Hepatocyte (in vitro differentiated cells): ENCODE data around the gene SH2D3C. TPM values are rescaled to one million over a fixed set of nuclear protein-coding genes. Genes with fewer than 3 reads are reported as not detected.

Experiments used
- DNase-seq: peaks from one replicate; pipeline ENCODE4 v3.0.0-alpha.2; 2016; ENCODE audit warnings: low spot score
- H2AFZ ChIP-seq: fragments of 200-600 bp; sonication (generic); 2 replicates; pipeline ENCODE4 v1.6.0; 2016; ENCODE audit warnings: antibody characterized with exemption, mild to moderate bottlenecking
- H3K27ac ChIP-seq: fragments of 200-600 bp; sonication (generic); 2 replicates; pipeline ENCODE4 v1.5.1; 2016; ENCODE audit warnings: mild to moderate bottlenecking
- H3K27me3 ChIP-seq: fragments of 200-600 bp; sonication (generic); 2 replicates; pipeline ENCODE4 v1.6.1; 2016
- H3K36me3 ChIP-seq: fragments of 200-600 bp; sonication (generic); replicated peaks from 2 replicates; pipeline ENCODE4 v1.5.1; 2016; ENCODE audit warnings: low read depth; ENCODE audit not compliant: insufficient read depth
- H3K4me1 ChIP-seq: fragments of 200-600 bp; sonication (generic); 2 replicates; pipeline ENCODE4 v1.5.1; 2016; ENCODE audit warnings: mild to moderate bottlenecking, moderate library complexity; ENCODE audit not compliant: insufficient read depth
- H3K4me2 ChIP-seq: fragments of 200-600 bp; sonication (generic); 2 replicates; pipeline ENCODE4 v1.6.0; 2016
- H3K4me3 ChIP-seq: fragments of 200-600 bp; sonication (generic); 2 replicates; pipeline ENCODE4 v1.5.1; 2016; ENCODE audit warnings: mild to moderate bottlenecking
- H3K79me2 ChIP-seq: fragments of 200-600 bp; sonication (generic); 2 replicates; pipeline ENCODE4 v1.6.0; 2017; ENCODE audit warnings: mild to moderate bottlenecking
- H3K9me2 ChIP-seq: fragments of 200-600 bp; sonication (generic); replicated peaks from 2 replicates; pipeline ENCODE4 v1.6.0; 2017; ENCODE audit warnings: mild to moderate bottlenecking; ENCODE audit not compliant: insufficient read depth
- H3K9me3 ChIP-seq: fragments of 200-600 bp; sonication (generic); 2 replicates; pipeline ENCODE4 v1.5.1; 2016; ENCODE audit warnings: low read depth, mild to moderate bottlenecking
- H4K20me1 ChIP-seq: fragments of 200-600 bp; sonication (generic); 2 replicates; pipeline ENCODE4 v1.6.0; 2016; ENCODE audit warnings: mild to moderate bottlenecking; ENCODE audit not compliant: insufficient read depth, poor library complexity, severe bottlenecking
- EZH2 ChIP-seq: fragments of 200-600 bp; sonication (generic); IDR thresholded peaks from 2 replicates; pipeline ENCODE4 v1.6.1; 2016; ENCODE audit warnings: antibody characterized with exemption, mild to moderate bottlenecking, borderline replicate concordance
- EZH2phosphoT487 ChIP-seq: fragments of 200-600 bp; sonication (generic); IDR thresholded peaks from one replicate; pipeline ENCODE4 v1.6.1; 2018; ENCODE audit warnings: antibody characterized with exemption, mild to moderate bottlenecking, low read depth, moderate library complexity; ENCODE audit not compliant: unreplicated experiment, severe bottlenecking
- WGBS: methylation state at CpG from one replicate; pipeline ENCODE4 v1.1.6; 2016; ENCODE audit warnings: low lambda C conversion rate; ENCODE audit errors: missing lambda C conversion rate; 5-methylcytosine and 5-hydroxymethylcytosine counted together
- microRNA-seq: library from miRNA; unstranded; fragments of <30 nt; microRNA quantifications from one replicate; pipeline ENCODE4, GENCODE V29; 2017
- polyA plus RNA-seq: library from polyadenylated mRNA; unstranded; fragments of >200 nt; fragmentation: Nextera tagmentation; extraction: Ambion mirVana; gene quantifications from 2 replicates; pipeline ENCODE4 v1.2.1, GENCODE V29; 2016
- total RNA-seq: library from RNA; depleted of rRNA; stranded (reverse); fragments of >200 nt; gene quantifications from 2 replicates; pipeline ENCODE4 v1.2.3, GENCODE V29; 2014
- TF ChIP-seq, protein P1 (sequence below): fragments of 200-600 bp; sonication (generic); IDR thresholded peaks from 2 replicates; pipeline ENCODE4 v1.5.1; 2016; ENCODE audit warnings: antibody characterized with exemption, mild to moderate bottlenecking; ENCODE audit not compliant: poor library complexity

Gene SH2D3C
- total and polyA plus RNA-seq, 2 experiments from 2014 or later, result 0.23 to 0.89 TPM

DNA sequence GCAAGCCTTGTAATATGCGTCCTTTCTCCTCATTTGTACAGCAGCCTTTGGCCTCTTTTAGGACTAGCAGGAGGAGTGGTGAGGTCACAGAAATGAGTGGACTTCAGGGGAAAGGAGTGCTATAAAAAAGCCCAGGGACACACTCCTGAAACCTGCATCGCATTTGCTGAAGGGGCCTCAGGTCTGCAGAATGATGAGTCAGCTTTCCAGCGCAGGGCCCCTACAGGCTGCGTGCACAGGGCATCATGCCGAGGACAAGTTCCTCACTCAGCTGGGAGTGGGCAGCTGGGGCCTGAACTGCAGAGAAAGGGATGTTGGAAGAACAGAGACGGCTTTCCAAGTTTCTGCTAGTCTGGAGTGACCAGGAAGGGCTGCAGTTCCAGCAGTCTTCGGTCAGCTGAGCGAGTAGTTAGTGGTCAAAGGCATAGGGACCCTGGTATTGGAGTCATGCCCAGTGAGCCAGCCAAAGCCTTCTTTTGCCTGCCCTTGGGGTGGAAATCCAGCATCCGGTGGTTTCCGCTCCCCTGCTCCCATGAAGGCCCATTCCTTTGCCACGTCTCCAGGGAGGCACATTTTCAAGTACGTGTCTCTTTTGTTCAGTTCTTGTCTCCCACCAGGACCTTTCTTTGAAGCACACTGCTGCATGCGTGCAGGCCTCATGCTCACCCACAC is 89.0 kb downstream of the SH2D3C start:
- no peaks in the 10 kb centered on the region for H4K20me1 ChIP-seq
- H3K36me3 ChIP-seq, result no peaks in the 10 kb centered on the region
- no peak overlapping the region for H3K4me2 ChIP-seq
- no peaks in the 10 kb centered on the region for H3K9me3 ChIP-seq
- no peaks in the 10 kb centered on the region for H3K79me2 ChIP-seq
- no peak overlapping the region for H3K4me3 ChIP-seq
- H3K27ac ChIP-seq, result no peak overlapping the region
- TF ChIP-seq, protein P1, sequence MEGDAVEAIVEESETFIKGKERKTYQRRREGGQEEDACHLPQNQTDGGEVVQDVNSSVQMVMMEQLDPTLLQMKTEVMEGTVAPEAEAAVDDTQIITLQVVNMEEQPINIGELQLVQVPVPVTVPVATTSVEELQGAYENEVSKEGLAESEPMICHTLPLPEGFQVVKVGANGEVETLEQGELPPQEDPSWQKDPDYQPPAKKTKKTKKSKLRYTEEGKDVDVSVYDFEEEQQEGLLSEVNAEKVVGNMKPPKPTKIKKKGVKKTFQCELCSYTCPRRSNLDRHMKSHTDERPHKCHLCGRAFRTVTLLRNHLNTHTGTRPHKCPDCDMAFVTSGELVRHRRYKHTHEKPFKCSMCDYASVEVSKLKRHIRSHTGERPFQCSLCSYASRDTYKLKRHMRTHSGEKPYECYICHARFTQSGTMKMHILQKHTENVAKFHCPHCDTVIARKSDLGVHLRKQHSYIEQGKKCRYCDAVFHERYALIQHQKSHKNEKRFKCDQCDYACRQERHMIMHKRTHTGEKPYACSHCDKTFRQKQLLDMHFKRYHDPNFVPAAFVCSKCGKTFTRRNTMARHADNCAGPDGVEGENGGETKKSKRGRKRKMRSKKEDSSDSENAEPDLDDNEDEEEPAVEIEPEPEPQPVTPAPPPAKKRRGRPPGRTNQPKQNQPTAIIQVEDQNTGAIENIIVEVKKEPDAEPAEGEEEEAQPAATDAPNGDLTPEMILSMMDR, result no peak
- no peak for TF ChIP-seq EZH2phosphoT487
- TF ChIP-seq EZH2, result no peak
- 92% methylated on average over 13 of the region's 13 CpGs for WGBS
- H3K4me1 ChIP-seq, result no peaks in the 10 kb centered on the region
- H2AFZ ChIP-seq, result no peak overlapping the region
- no peaks in the 10 kb centered on the region for H3K9me2 ChIP-seq
- H3K27me3 ChIP-seq, result no peaks in the 10 kb centered on the region
- DNase-seq, result no peak

Small RNA genes lying within 50 kb of the gene (microRNA-seq; reads per million reads assigned to microRNA genes)
- gene MIR2861 (not detected), gene MIR3960 (not detected)

Other genes with a start within 250 kb of the SH2D3C start
- gene STXBP1, start 166.4 kb downstream of the SH2D3C start, total RNA-seq, result 10.7 and 27.6 TPM in 2 replicates
- 18.0 and 22.6 TPM in 2 replicates for gene STXBP1, start 166.4 kb downstream of the SH2D3C start, polyA plus RNA-seq
- gene CFAP157, start 71.7 kb downstream of the SH2D3C start, total RNA-seq, result not detected in 2 replicates
- 0.15 and 0.51 TPM in 2 replicates for gene CFAP157, start 71.7 kb downstream of the SH2D3C start, polyA plus RNA-seq
- 9.8 and 13.5 TPM in 2 replicates for gene PTRH1, start 63.0 kb downstream of the SH2D3C start, total RNA-seq
- gene PTRH1, start 63.0 kb downstream of the SH2D3C start, polyA plus RNA-seq, result 24.5 and 25.9 TPM in 2 replicates
- 0.24 TPM in 1 of 2 replicates, not detected in the other for gene TTC16, start 62.6 kb downstream of the SH2D3C start, total RNA-seq
- gene TTC16, start 62.6 kb downstream of the SH2D3C start, polyA plus RNA-seq, result not detected in 2 replicates
- 16.8 and 17.1 TPM in 2 replicates for gene TOR2A, start 43.4 kb downstream of the SH2D3C start, total RNA-seq
- 21.3 and 28.8 TPM in 2 replicates for gene TOR2A, start 43.4 kb downstream of the SH2D3C start, polyA plus RNA-seq
- gene CDK9, start 7.4 kb upstream of the SH2D3C start, total RNA-seq, result 53.5 and 84.6 TPM in 2 replicates
- gene CDK9, start 7.4 kb upstream of the SH2D3C start, polyA plus RNA-seq, result 91.4 and 92.3 TPM in 2 replicates
- 27.4 and 30.9 TPM in 2 replicates for gene FPGS, start 24.2 kb upstream of the SH2D3C start, total RNA-seq
- 48.5 and 52.2 TPM in 2 replicates for gene FPGS, start 24.2 kb upstream of the SH2D3C start, polyA plus RNA-seq
- gene ENG, start 76.0 kb upstream of the SH2D3C start, total RNA-seq, result 3.2 and 6.8 TPM in 2 replicates
- gene ENG, start 76.0 kb upstream of the SH2D3C start, polyA plus RNA-seq, result 19.4 and 21.2 TPM in 2 replicates
- gene AK1, start 99.0 kb upstream of the SH2D3C start, total RNA-seq, result 28.3 and 39.8 TPM in 2 replicates
- 85.9 and 91.3 TPM in 2 replicates for gene AK1, start 99.0 kb upstream of the SH2D3C start, polyA plus RNA-seq
- 31.8 and 37.3 TPM in 2 replicates for gene ST6GALNAC6, start 120.9 kb upstream of the SH2D3C start, total RNA-seq
- gene ST6GALNAC6, start 120.9 kb upstream of the SH2D3C start, polyA plus RNA-seq, result 47.7 and 61.2 TPM in 2 replicates
- gene ST6GALNAC4, start 138.4 kb upstream of the SH2D3C start, total RNA-seq, result 13.2 and 14.6 TPM in 2 replicates
- gene ST6GALNAC4, start 138.4 kb upstream of the SH2D3C start, polyA plus RNA-seq, result 14.3 and 15.2 TPM in 2 replicates
- 1.6 and 3.7 TPM in 2 replicates for gene PIP5KL1, start 152.1 kb upstream of the SH2D3C start, total RNA-seq
- gene PIP5KL1, start 152.1 kb upstream of the SH2D3C start, polyA plus RNA-seq, result 1.4 and 2.5 TPM in 2 replicates
- gene DPM2, start 159.2 kb upstream of the SH2D3C start, total RNA-seq, result 19.2 and 22.4 TPM in 2 replicates
- 57.1 and 61.9 TPM in 2 replicates for gene DPM2, start 159.2 kb upstream of the SH2D3C start, polyA plus RNA-seq
- gene EEIG1, start 202.3 kb upstream of the SH2D3C start, total RNA-seq, result 38.1 and 47.9 TPM in 2 replicates
- gene EEIG1, start 202.3 kb upstream of the SH2D3C start, polyA plus RNA-seq, result 43.6 and 44.1 TPM in 2 replicates